WERI-Rb-1 (cell line): ENCODE measurements around the gene TMEM190.

Source experiments
- DNase-seq: peaks from one replicate; pipeline ENCODE4 v3.0.0-alpha.2; 2020
- H3K27ac ChIP-seq: fragments of 250-450 bp; sonication (Bioruptor Pico); 2 replicates; pipeline ENCODE4 v1.5.1; 2020; ENCODE audit warnings: mild to moderate bottlenecking, moderate library complexity
- H3K27me3 ChIP-seq: fragments of 250-450 bp; sonication (Bioruptor Pico); 2 replicates; pipeline ENCODE4 v1.5.1; 2021; ENCODE audit warnings: mild to moderate bottlenecking, low read depth, moderate library complexity; ENCODE audit not compliant: insufficient read depth, severe bottlenecking
- H3K36me3 ChIP-seq: fragments of 250-450 bp; sonication (Bioruptor Pico); 2 replicates; pipeline ENCODE4 v1.5.1; 2020; ENCODE audit warnings: mild to moderate bottlenecking, moderate library complexity
- H3K4me3 ChIP-seq: 2 replicates; pipeline ENCODE4 v1.5.1; 2011; ENCODE audit warnings: low read depth, mild to moderate bottlenecking, control low read depth, low read length
- H3K9me3 ChIP-seq: fragments of 250-450 bp; sonication (Bioruptor Pico); 2 replicates; pipeline ENCODE4 v1.5.1; 2021; ENCODE audit warnings: mild to moderate bottlenecking, moderate library complexity; ENCODE audit not compliant: severe bottlenecking
- CTCF ChIP-seq: IDR thresholded peaks from 2 replicates; pipeline ENCODE4 v1.5.1; 2011; ENCODE audit warnings: low read depth, mild to moderate bottlenecking, control low read depth, inconsistent platforms, low read length

Gene TMEM190

GRCh38 chr19:55345101-55345817 lies 31.4 kb upstream of the TMEM190 start:
- no peak for TF ChIP-seq CTCF
- Histone ChIP-seq H3K36me3 (peaks cover 53% of the 10 kb centered on the region), H3K27me3 (no peaks in the 10 kb centered on the region), H3K27ac (peak overlapping the region; percentile 54), H3K4me3 (no peak overlapping the region), H3K9me3 (no peaks in the 10 kb centered on the region)
- no peak for DNase-seq

- no peak overlapping the region for H3K4me3 ChIP-seq
- no peak for TF ChIP-seq CTCF
- peak; percentile 38 for DNase-seq
- H3K27me3 ChIP-seq = no peaks in the 10 kb centered on the region
- peaks cover 54% of the 10 kb centered on the region for H3K36me3 ChIP-seq
- no peaks in the 10 kb centered on the region for H3K9me3 ChIP-seq
- no peak overlapping the region for H3K27ac ChIP-seq
Measured at GRCh38 chr19:55345818-55346724, 30.6 kb upstream of the TMEM190 start.

GRCh38 chr19:55346725-55347441 lies 29.7 kb upstream of the TMEM190 start:
- no peaks in the 10 kb centered on the region for H3K27me3 ChIP-seq
- no peak overlapping the region for H3K4me3 ChIP-seq
- no peak for DNase-seq
- no peak for TF ChIP-seq CTCF
- H3K36me3 ChIP-seq = peaks cover 49% of the 10 kb centered on the region
- H3K27ac ChIP-seq = no peak overlapping the region
- H3K9me3 ChIP-seq = no peaks in the 10 kb centered on the region

- peak overlapping the region; percentile 68 for H3K27ac ChIP-seq
- TF ChIP-seq CTCF = no peak
- H3K36me3 ChIP-seq = peaks cover 42% of the 10 kb centered on the region
- H3K4me3 ChIP-seq = no peak overlapping the region
- H3K9me3 ChIP-seq = no peaks in the 10 kb centered on the region
- no peaks in the 10 kb centered on the region for H3K27me3 ChIP-seq
- no peak for DNase-seq
Measured at GRCh38 chr19:55347442-55348009, 29.1 kb upstream of the TMEM190 start.

- H3K27ac ChIP-seq = peak overlapping the region; percentile 68
- peaks cover 35% of the 10 kb centered on the region for H3K36me3 ChIP-seq
- no peaks in the 10 kb centered on the region for H3K9me3 ChIP-seq
- no peaks in the 10 kb centered on the region for H3K27me3 ChIP-seq
- H3K4me3 ChIP-seq = no peak overlapping the region
- TF ChIP-seq CTCF = no peak
- DNase-seq = peak; percentile 47
Measured at GRCh38 chr19:55348317-55349034, 28.1 kb upstream of the TMEM190 start.
